K562 treated with DMSO at 1 percent for 24 hours (cell line): ENCODE data around the gene SIDT2. TPM values are rescaled to one million over a fixed set of nuclear protein-coding genes. Genes with fewer than 3 reads are reported as not detected.

Experiments
- total RNA-seq: library from RNA; unstranded; fragments of 300-600 nt; gene quantifications from 2 replicates; pipeline ENCODE4 v1.2.3, GENCODE V29; 2022; ENCODE audit warnings: low read depth; ENCODE audit not compliant: insufficient read depth

The SIDT2 gene
- total RNA-seq = 26.6 and 30.2 TPM in 2 replicates

DNA sequence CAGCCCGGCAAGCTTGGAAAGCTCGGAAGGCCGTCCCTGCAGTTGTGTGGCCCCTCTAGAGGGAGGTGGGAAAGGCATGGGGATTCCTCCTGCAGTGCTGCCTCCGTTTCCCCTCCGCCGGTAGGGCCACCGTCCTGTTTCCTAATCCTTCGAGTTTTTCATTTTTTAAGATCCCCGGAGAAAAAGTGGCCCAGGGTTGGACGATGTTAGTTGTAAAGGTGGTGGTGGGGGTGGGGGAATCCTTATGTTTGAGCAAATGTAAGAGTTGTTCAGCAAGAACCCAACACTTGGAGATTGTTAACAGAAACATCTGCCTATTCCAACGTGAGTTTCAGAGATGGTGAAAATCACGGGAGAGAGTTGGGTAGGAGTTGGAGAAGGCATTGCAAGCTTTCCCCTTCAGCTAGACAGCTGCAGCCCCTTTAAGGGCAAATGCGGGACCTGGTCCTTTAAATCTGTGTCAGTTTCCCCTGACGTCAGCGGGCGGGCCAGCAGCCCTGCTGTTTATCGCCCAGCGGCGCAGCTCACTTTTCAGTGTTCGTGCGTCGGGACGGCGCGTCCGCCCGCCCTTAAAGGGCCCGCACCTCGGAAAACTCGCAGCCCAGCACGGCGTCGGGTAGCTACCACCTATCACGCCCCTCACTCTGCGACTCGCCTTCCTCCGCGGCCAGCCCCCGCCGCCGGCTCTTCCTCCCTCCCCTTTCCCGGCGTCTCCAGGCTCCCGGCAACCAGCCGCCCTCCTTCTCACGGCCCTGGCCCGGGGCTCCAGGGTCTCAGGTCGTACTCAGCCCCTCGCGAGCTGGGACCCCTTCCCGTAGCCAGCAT, at the start of gene SIDT2:
Gene SIDT2, plus strand, starts transcription at position 534 of the 825 bp plus-strand sequence. CDS start 521 bp downstream, outside the sequence.

GRCh38 chr11:117143871-117144476, 34.6 kb upstream of the SIDT2 start, which contains the start of gene PAFAH1B2:
PAFAH1B2 (plus strand) TSS chr11:117144287; CDS start chr11:117152448, 8,161 bp downstream.

DNA sequence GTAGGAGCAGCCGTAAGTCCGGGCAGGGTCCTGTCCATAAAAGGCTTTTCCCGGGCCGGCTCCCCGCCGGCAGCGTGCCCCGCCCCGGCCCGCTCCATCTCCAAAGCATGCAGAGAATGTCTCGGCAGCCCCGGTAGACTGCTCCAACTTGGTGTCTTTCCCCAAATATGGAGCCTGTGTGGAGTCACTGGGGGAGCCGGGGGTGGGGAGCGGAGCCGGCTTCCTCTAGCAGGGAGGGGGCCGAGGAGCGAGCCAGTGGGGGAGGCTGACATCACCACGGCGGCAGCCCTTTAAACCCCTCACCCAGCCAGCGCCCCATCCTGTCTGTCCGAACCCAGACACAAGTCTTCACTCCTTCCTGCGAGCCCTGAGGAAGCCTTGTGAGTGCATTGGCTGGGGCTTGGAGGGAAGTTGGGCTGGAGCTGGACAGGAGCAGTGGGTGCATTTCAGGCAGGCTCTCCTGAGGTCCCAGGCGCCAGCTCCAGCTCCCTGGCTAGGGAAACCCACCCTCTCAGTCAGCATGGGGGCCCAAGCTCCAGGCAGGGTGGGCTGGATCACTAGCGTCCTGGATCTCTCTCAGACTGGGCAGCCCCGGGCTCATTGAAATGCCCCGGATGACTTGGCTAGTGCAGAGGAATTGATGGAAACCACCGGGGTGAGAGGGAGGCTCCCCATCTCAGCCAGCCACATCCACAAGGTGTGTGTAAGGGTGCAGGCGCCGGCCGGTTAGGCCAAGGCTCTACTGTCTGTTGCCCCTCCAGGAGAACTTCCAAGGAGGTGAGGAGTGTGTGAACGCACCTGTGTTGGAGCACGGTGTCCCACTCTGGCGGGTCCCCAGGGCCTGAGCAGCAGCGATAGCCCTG, 20.7 kb downstream of the SIDT2 start, which contains the start of gene TAGLN:
Gene TAGLN, plus strand, starts transcription at position 318 of the 863 bp plus-strand sequence. CDS start 3,644 bp downstream, outside the sequence.

DNA sequence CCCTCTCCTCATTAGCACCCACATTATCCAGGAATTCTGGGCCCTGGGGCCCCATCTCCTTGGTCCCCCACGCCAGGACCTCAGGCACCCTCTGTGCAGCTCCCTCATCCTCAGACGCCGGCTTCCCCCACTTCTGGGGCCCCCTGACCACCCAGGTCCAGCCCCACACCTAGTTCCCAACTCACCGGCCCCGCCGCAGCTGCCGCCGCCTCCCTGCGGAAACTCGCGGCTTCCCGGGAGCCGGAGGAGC, 53.2 kb downstream of the SIDT2 start, which contains the start of gene PCSK7:
Gene PCSK7, minus strand, starts transcription at position 232 of the 250 bp plus-strand sequence. CDS start 2,229 bp downstream, outside the sequence.

GRCh38 chr11:117232092-117232878, 53.7 kb downstream of the SIDT2 start, which contains the start of gene RNF214:
RNF214 (plus strand) TSS chr11:117232671; CDS start chr11:117234273, 1,602 bp downstream.

Other genes starting within 250 kb of the SIDT2 start
- gene SIK3, start 80.3 kb upstream of the SIDT2 start, total RNA-seq = 9.5 and 10.7 TPM in 2 replicates
- gene PAFAH1B2, start 34.5 kb upstream of the SIDT2 start, total RNA-seq = 20.1 and 23.8 TPM in 2 replicates
- 7.4 and 8.8 TPM in 2 replicates for gene TAGLN, start 20.6 kb downstream of the SIDT2 start, total RNA-seq
- gene PCSK7, start 53.3 kb downstream of the SIDT2 start, total RNA-seq = 15.6 and 16.1 TPM in 2 replicates
- gene RNF214, start 53.9 kb downstream of the SIDT2 start, total RNA-seq = 9.7 and 11.2 TPM in 2 replicates
- gene BACE1-AS, start 112.6 kb downstream of the SIDT2 start, total RNA-seq = 2.4 and 4.2 TPM in 2 replicates
- 0.57 and 0.83 TPM in 2 replicates for gene BACE1, start 137.5 kb downstream of the SIDT2 start, total RNA-seq
- 16.6 and 18.2 TPM in 2 replicates for gene CEP164, start 149.1 kb downstream of the SIDT2 start, total RNA-seq